Gastrocnemius medialis (tissue), 4 donors: ENCODE measurements around the gene KRT86.

Experiments used
- CTCF ChIP-seq, 5 experiments: fragments of 450-650 bp in 3 of 5; fragments of 200-600 bp in 2 of 5; sonication (generic) in 2 of 5; IDR thresholded peaks in 4 of 5; conservative IDR thresholded peaks in 1 of 5; 1 replicate in 4 of 5; 2 replicates in 1 of 5; pipeline ENCODE4 v1.5.1; 2016 to 2019; ENCODE audit warnings: antibody characterized with exemption in 5 of 5, mild to moderate bottlenecking in 3 of 5, moderate library complexity in 3 of 5
- POLR2A ChIP-seq, 2 donors: fragments of 450-650 bp; IDR thresholded peaks; one replicate each; pipeline ENCODE4 v1.6.1; 2017; ENCODE audit warnings: antibody characterized with exemption in 2 of 2, mild to moderate bottlenecking in 2 of 2, moderate library complexity in 2 of 2

- TF ChIP-seq CTCF (IDR thresholded peaks at IDR 0.05 in 4 of 5, conservative IDR thresholded peaks at IDR 0.05 in 1 of 5) (no peak), POLR2A (IDR thresholded peaks at IDR 0.05) (no peak)
Measured at GRCh38 chr12:52255926-52256583, 18.4 kb upstream of the KRT86 start.
